ENCODE data around the gene DSCAM. TPM values are rescaled to one million over a fixed set of nuclear protein-coding genes. Genes with fewer than 3 reads are reported as not detected.

Gene DSCAM
- total RNA-seq, 1 donor from 2014 or later, result not detected

GRCh38 chr21:40706806-40707655, 139.9 kb downstream of the DSCAM start:
- intact Hi-C loops (cut with micrococcal nuclease), result no loop called here

- intact Hi-C loops (cut with micrococcal nuclease), result no loop called here
Measured at GRCh38 chr21:40706176-40706575, 140.8 kb downstream of the DSCAM start.

- intact Hi-C loops (cut with micrococcal nuclease), result no loop called here
Measured at GRCh38 chr21:40704141-40704540, 142.8 kb downstream of the DSCAM start.

- intact Hi-C loops (cut with micrococcal nuclease), result no loop called here
Measured at GRCh38 chr21:40699366-40699765, 147.6 kb downstream of the DSCAM start.

GRCh38 chr21:40696246-40696645, 150.7 kb downstream of the DSCAM start:
- intact Hi-C loops (cut with micrococcal nuclease), result no loop called here

GRCh38 chr21:40689840-40690360, 157.1 kb downstream of the DSCAM start:
- intact Hi-C loops (cut with micrococcal nuclease), result no loop called here

GRCh38 chr21:40689217-40689616, 157.7 kb downstream of the DSCAM start:
- intact Hi-C loops (cut with micrococcal nuclease), result no loop called here

GRCh38 chr21:40688106-40688864, 158.7 kb downstream of the DSCAM start:
- intact Hi-C loops (cut with micrococcal nuclease), result no loop called here

GRCh38 chr21:40687625-40688024, 159.3 kb downstream of the DSCAM start:
- intact Hi-C loops (cut with micrococcal nuclease), result no loop called here

- intact Hi-C loops (cut with micrococcal nuclease), result no loop called here
Measured at GRCh38 chr21:40686526-40686925, 160.4 kb downstream of the DSCAM start.

- intact Hi-C loops (cut with micrococcal nuclease), result no loop called here
Measured at GRCh38 chr21:40685141-40685540, 161.8 kb downstream of the DSCAM start.

- intact Hi-C loops (cut with micrococcal nuclease), result no loop called here
Measured at GRCh38 chr21:40684726-40685125, 162.2 kb downstream of the DSCAM start.

GRCh38 chr21:40683349-40683748, 163.6 kb downstream of the DSCAM start:
- intact Hi-C loops (cut with micrococcal nuclease), result no loop called here

GRCh38 chr21:40681164-40681859, 165.6 kb downstream of the DSCAM start:
- intact Hi-C loops (cut with micrococcal nuclease), result no loop called here

- intact Hi-C loops (cut with micrococcal nuclease), result no loop called here
Measured at GRCh38 chr21:40680311-40680710, 166.6 kb downstream of the DSCAM start.

GRCh38 chr21:40678681-40679284, 168.2 kb downstream of the DSCAM start:
- intact Hi-C loops (cut with micrococcal nuclease), result no loop called here

GRCh38 chr21:40675017-40675416, 171.9 kb downstream of the DSCAM start:
- intact Hi-C loops (cut with micrococcal nuclease), result no loop called here

GRCh38 chr21:40672602-40673001, 174.4 kb downstream of the DSCAM start:
- intact Hi-C loops (cut with micrococcal nuclease), result no loop called here

GRCh38 chr21:40671716-40672115, 175.2 kb downstream of the DSCAM start:
- intact Hi-C loops (cut with micrococcal nuclease), result no loop called here

GRCh38 chr21:40668555-40669275, 178.2 kb downstream of the DSCAM start:
- intact Hi-C loops (cut with micrococcal nuclease), result no loop called here

GRCh38 chr21:40667967-40668366, 179.0 kb downstream of the DSCAM start:
- intact Hi-C loops (cut with micrococcal nuclease), result no loop called here

Measured in T-helper 1 cell treated with Interleukin-12 subunit alpha and Interleukin-12 subunit beta and Interleukin-4 antibody, amounts not matched to agents 30 ng/mL and 1 ng/mL, for 36 hours (primary cell).